Calu3 (cell line): Measurements from ENCODE around the gene SPANXD. TPM values are rescaled to one million over a fixed set of nuclear protein-coding genes. Genes with fewer than 3 reads are reported as not detected.

Source experiments
- BruUV-seq: library from RNA; stranded (reverse); fragments of 400-500 nt; replicated peaks from 2 replicates; lab custom pipeline; 2021; lab: Mats Ljungman, UMichigan
- CTCF ChIA-PET: fragments of 300-600 bp; sonication (Branson Sonifier 250); formaldehyde crosslinking; loops from one replicate; lab custom pipeline; 2022; ENCODE audit warnings: antibody characterized with exemption; lab: Charles Lee
- DNase-seq: peaks from one replicate; pipeline ENCODE4 v3.0.0; 2022
- H3K27ac Mint-ChIP-seq: one replicate; pipeline ENCODE4 v1.8.0; 2022; ENCODE audit warnings: mixed read lengths; ENCODE audit not compliant: unreplicated experiment
- H3K27me3 Mint-ChIP-seq: one replicate; pipeline ENCODE4 v1.8.0; 2022; ENCODE audit warnings: mixed read lengths; ENCODE audit not compliant: unreplicated experiment
- H3K36me3 Mint-ChIP-seq: one replicate; pipeline ENCODE4 v1.8.0; 2022; ENCODE audit warnings: mild to moderate bottlenecking, moderate library complexity, mixed read lengths; ENCODE audit not compliant: insufficient read depth, unreplicated experiment
- H3K4me1 Mint-ChIP-seq: one replicate; pipeline ENCODE4 v1.8.0; 2022; ENCODE audit warnings: mild to moderate bottlenecking, low read depth, mixed read lengths; ENCODE audit not compliant: unreplicated experiment
- H3K4me3 Mint-ChIP-seq: one replicate; pipeline ENCODE4 v1.8.0; 2022; ENCODE audit warnings: mild to moderate bottlenecking, low read depth, moderate library complexity, mixed read lengths; ENCODE audit not compliant: unreplicated experiment
- H3K9me3 Mint-ChIP-seq: one replicate; pipeline ENCODE4 v1.8.0; 2022; ENCODE audit warnings: low read depth, mixed read lengths; ENCODE audit not compliant: unreplicated experiment
- intact Hi-C: fragments of 100-400 bp; cut with micrococcal nuclease; formaldehyde crosslinking; loops from one replicate; pipeline ENCODE4 v1.10.0; 2022; ENCODE audit not compliant: unreplicated experiment
- total RNA-seq: library from RNA; stranded (reverse); gene quantifications from 2 replicates; pipeline ENCODE4 v1.2.3, GENCODE V29; 2022
- TF ChIP-seq, protein P1 (sequence below): fragments of 200-600 bp; IDR thresholded peaks from one replicate; pipeline ENCODE4 v1.8.0; 2022; ENCODE audit warnings: antibody characterized with exemption; ENCODE audit not compliant: unreplicated experiment

The SPANXD gene
- total RNA-seq, 1 experiment from 2014 or later: not detected

DNA sequence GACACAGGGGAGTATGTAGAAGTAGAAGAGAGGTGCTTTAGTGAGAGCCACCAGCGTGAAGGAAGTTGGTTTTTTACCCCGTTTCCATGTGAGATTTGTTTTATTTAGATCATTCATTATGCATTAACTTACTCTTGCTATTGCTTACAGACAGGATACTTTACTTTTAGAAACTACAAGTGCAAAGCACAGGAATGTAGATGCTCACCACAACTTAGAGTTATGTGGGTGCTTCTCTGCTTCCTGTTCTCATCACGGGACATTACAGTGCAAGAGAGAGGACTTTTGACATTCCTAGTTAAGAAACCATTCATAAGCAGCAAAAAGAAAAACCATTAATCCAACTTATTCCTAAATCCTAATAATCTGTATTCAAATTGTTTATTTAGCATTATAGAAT lies 25.6 kb upstream of the SPANXD start:
- H3K9me3 Mint-ChIP-seq: peaks cover 8% of the 10 kb centered on the region

DNA sequence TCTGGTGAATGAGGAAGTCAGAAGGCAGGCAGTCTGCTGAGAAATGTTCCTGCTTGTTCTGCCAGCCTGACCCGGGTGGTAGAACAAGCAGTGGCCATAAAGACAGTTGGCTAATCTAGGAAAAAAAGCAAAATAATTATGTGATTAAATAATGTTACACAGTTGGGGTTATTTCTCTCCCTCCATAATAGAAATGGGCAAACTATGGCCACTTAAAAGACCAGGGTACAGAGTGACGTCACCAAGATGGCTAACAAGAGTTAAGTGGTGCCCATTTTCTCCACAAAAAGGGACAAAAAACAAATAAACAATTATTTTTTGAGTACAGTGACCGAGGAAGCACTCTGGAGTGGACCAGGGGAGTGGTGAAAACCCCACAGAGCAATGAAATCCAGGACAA lies 16.1 kb upstream of the SPANXD start:
- Mint-ChIP-seq H3K27me3 (no peaks in the 10 kb centered on the region), H3K9me3 (peaks cover 5% of the 10 kb centered on the region), H3K4me1 (no peaks in the 10 kb centered on the region), H3K27ac (no peak overlapping the region), H3K36me3 (no peaks in the 10 kb centered on the region), H3K4me3 (no peak overlapping the region)
- CTCF ChIA-PET: no interaction called here
- TF ChIP-seq, protein P1, sequence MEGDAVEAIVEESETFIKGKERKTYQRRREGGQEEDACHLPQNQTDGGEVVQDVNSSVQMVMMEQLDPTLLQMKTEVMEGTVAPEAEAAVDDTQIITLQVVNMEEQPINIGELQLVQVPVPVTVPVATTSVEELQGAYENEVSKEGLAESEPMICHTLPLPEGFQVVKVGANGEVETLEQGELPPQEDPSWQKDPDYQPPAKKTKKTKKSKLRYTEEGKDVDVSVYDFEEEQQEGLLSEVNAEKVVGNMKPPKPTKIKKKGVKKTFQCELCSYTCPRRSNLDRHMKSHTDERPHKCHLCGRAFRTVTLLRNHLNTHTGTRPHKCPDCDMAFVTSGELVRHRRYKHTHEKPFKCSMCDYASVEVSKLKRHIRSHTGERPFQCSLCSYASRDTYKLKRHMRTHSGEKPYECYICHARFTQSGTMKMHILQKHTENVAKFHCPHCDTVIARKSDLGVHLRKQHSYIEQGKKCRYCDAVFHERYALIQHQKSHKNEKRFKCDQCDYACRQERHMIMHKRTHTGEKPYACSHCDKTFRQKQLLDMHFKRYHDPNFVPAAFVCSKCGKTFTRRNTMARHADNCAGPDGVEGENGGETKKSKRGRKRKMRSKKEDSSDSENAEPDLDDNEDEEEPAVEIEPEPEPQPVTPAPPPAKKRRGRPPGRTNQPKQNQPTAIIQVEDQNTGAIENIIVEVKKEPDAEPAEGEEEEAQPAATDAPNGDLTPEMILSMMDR: no peak
- intact Hi-C loops: no loop called here
- BruUV-seq: no TSS peak
- no peak for DNase-seq

More for the DNA sequence above, 25.6 kb upstream of the SPANXD start:
- intact Hi-C loops: no loop called here
- CTCF ChIA-PET: no interaction called here
- no peak for DNase-seq
- TF ChIP-seq, protein P1: no peak
- Mint-ChIP-seq H3K4me1 (no peaks in the 10 kb centered on the region), H3K27ac (no peak overlapping the region), H3K36me3 (no peaks in the 10 kb centered on the region), H3K27me3 (no peaks in the 10 kb centered on the region), H3K4me3 (no peak overlapping the region)
- BruUV-seq: no TSS peak

DNA sequence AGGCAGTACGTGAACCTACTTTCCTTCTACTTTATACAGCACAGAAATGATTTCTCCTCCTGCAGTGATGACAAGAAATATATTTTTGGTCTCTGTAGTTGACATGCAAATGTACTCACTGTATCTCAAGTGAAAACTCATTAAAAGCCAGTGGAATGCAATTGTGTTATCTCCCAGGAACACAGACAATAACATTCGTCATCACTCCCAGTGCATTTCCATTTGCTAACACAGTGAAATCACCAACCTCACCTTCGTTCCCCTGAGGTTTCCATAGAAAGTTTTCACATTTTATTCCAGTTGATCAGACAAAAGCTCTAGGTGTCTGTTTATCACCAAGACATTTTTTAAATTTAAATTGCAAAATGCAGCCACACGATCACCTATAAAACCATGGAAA lies 2.5 kb upstream of the SPANXD start:
- Mint-ChIP-seq H3K36me3 (no peaks in the 10 kb centered on the region), H3K9me3 (peaks cover 6% of the 10 kb centered on the region), H3K4me1 (no peaks in the 10 kb centered on the region), H3K27me3 (no peaks in the 10 kb centered on the region), H3K4me3 (no peak overlapping the region), H3K27ac (no peak overlapping the region)
- DNase-seq: no peak
- intact Hi-C loops: no loop called here
- TF ChIP-seq, protein P1: no peak
- no TSS peak for BruUV-seq
- CTCF ChIA-PET: no interaction called here

DNA sequence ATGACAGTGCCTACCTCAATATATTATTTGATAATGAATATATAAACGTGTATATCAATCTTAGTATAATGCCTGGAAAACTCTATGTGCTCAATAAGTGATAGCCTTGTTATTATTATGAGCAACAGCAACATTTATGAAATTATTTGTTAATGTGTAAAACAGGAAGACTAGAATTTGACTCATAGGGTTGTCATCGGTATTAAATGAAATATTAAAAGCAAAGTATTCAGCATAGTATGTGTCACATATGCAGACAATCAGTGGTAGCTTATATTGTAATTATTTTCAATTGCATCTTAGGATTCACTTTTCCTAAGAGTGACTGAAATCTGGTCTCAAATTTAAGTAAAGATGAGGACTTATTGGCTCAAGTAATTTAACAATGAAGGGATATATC lies 24.6 kb downstream of the SPANXD start:
- DNase-seq: no peak
- Mint-ChIP-seq H3K4me1 (no peaks in the 10 kb centered on the region), H3K9me3 (peaks cover 10% of the 10 kb centered on the region), H3K4me3 (no peak overlapping the region), H3K27me3 (no peaks in the 10 kb centered on the region), H3K27ac (no peak overlapping the region), H3K36me3 (no peaks in the 10 kb centered on the region)
- CTCF ChIA-PET: no interaction called here
- intact Hi-C loops: no loop called here
- BruUV-seq: no TSS peak
- TF ChIP-seq, protein P1: no peak
